Gastroesophageal sphincter (tissue), 4 donors: Measurements from ENCODE around the gene IFITM5. TPM values are rescaled to one million over a fixed set of nuclear protein-coding genes. Genes with fewer than 3 reads are reported as not detected.
"Not testable (repeated sequence)": the region's sequence is repeated elsewhere in the genome, so short reads cannot be mapped to it uniquely, and the experiment has no call there.

Source experiments
- ATAC-seq: fragments of 150-250 bp; one replicate; pipeline ENCODE4 v1.9.1; 2016; ENCODE audit warnings: mild to moderate bottlenecking, moderate library complexity
- H3K27ac ChIP-seq, 4 donors: fragments of 200-600 bp; sonication (generic) in 3 of 4; 1 replicate in 3 of 4; 2 replicates in 1 of 4; pipeline ENCODE4 v1.5.1; 2016 to 2019
- H3K27me3 ChIP-seq: fragments of 200-600 bp; sonication (generic); one replicate; pipeline ENCODE4 v1.5.1; 2019
- H3K36me3 ChIP-seq, 2 donors: fragments of 200-600 bp; sonication (generic); one replicate each; pipeline ENCODE4 v1.5.1; 2019; ENCODE audit warnings: control low read depth in 1 of 2
- H3K4me1 ChIP-seq, 3 donors: fragments of 200-600 bp; sonication (generic); 1 replicate in 2 of 3; 2 replicates in 1 of 3; pipeline ENCODE4 v1.5.1; 2016 to 2019; ENCODE audit warnings: control low read depth in 2 of 3
- H3K4me3 ChIP-seq, 2 donors: fragments of 200-600 bp; sonication (generic); one replicate each; pipeline ENCODE4 v1.5.1; 2019; ENCODE audit warnings: mild to moderate bottlenecking in 1 of 2, moderate library complexity in 1 of 2
- H3K9me3 ChIP-seq, 3 donors: fragments of 200-600 bp; sonication (generic); one replicate each; pipeline ENCODE4 v1.5.1; 2017 to 2019; ENCODE audit warnings: control low read depth in 2 of 3
- CTCF ChIP-seq, 4 experiments: fragments of 200-600 bp in 2 of 4; fragments of 450-650 bp in 2 of 4; sonication (generic) in 1 of 4; IDR thresholded peaks; one replicate each; pipeline ENCODE4 v1.5.1; 2017 to 2019; ENCODE audit warnings: antibody characterized with exemption in 4 of 4, mild to moderate bottlenecking in 2 of 4, moderate library complexity in 2 of 4
- EP300 ChIP-seq: sonication (generic); formaldehyde crosslinking; IDR thresholded peaks from one replicate; pipeline ENCODE4 v1.6.1; 2017; ENCODE audit warnings: antibody characterized with exemption, mild to moderate bottlenecking
- POLR2A ChIP-seq, 2 donors: fragments of 450-650 bp; IDR thresholded peaks; one replicate each; pipeline ENCODE4 v1.6.1; 2017; ENCODE audit warnings: antibody characterized with exemption in 2 of 2, mild to moderate bottlenecking in 2 of 2, moderate library complexity in 1 of 2
- POLR2AphosphoS5 ChIP-seq: sonication (generic); formaldehyde crosslinking; IDR thresholded peaks from one replicate; pipeline ENCODE4 v1.6.1; 2017; ENCODE audit warnings: antibody characterized with exemption
- WGBS, 2 donors: methylation state at CpG; one replicate each; pipeline ENCODE4 v1.1.5; 2018; ENCODE audit warnings: low coverage in 1 of 2; 5-methylcytosine and 5-hydroxymethylcytosine counted together
- total RNA-seq, 4 donors: library from RNA; depleted of rRNA; stranded (reverse); fragments of >200 nt; gene quantifications; one replicate each; pipeline ENCODE4 v1.1.0, GENCODE V29; 2016

The IFITM5 gene
- total RNA-seq, 4 donors from 2014 or later: not detected

GRCh38 chr11:313304-313786 is 14.0 kb upstream of the IFITM5 start:
- Histone ChIP-seq H3K4me1 (peaks cover 0 to 63% (median 17%) of the 10 kb centered on the region in 3 donors), H3K27me3 (peaks cover 17% of the 10 kb centered on the region)
- WGBS, 2 donors: no CpG with 5 or more reads among the region's 8 CpGs

GRCh38 chr11:312092-312816 is 12.9 kb upstream of the IFITM5 start:
- 59 to 73% methylated on average over 6 to 10 of the region's 14 CpGs for WGBS, 2 donors
- Histone ChIP-seq H3K4me1 (peaks cover 0 to 66% (median 14%) of the 10 kb centered on the region in 3 donors), H3K9me3 (no peaks in the 10 kb centered on the region), H3K4me3 (peak overlapping the region in 1 of 2 donors; percentile 44), H3K27me3 (peaks cover 17% of the 10 kb centered on the region), H3K27ac (peak overlapping the region in 3 of 4 donors; percentile 66 to 85 (median 82)), H3K36me3 (peaks cover 0 to 13% of the 10 kb centered on the region in 2 donors)
- no peak for ATAC-seq
- TF ChIP-seq POLR2AphosphoS5 (no peak), CTCF (IDR thresholded peaks at IDR 0.05) (no peak), POLR2A (IDR thresholded peaks at IDR 0.05) (no peak), EP300 (no peak)

More at GRCh38 chr11:313304-313786, 14.0 kb upstream of the IFITM5 start:
- Histone ChIP-seq H3K27ac (peak overlapping the region; percentile 22 to 85 (median 82)), H3K9me3 (no peaks in the 10 kb centered on the region), H3K4me3 (peak overlapping the region in 1 of 2 donors; percentile 56), H3K36me3 (peaks cover 0 to 13% of the 10 kb centered on the region in 2 donors)
- no peak for TF ChIP-seq POLR2A (IDR thresholded peaks at IDR 0.05)
- TF ChIP-seq CTCF (IDR thresholded peaks at IDR 0.05): no peak
- no peak for TF ChIP-seq EP300
- no peak for TF ChIP-seq POLR2AphosphoS5
- no peak for ATAC-seq

GRCh38 chr11:311013-311748 is 11.9 kb upstream of the IFITM5 start:
- Histone ChIP-seq H3K4me1 (peaks cover 0 to 68% (median 21%) of the 10 kb centered on the region in 3 donors), H3K4me3 (peak overlapping the region; percentile 20 to 44)

GRCh38 chr11:309979-310572 is 10.8 kb upstream of the IFITM5 start:
- peaks cover 0 to 66% (median 21%) of the 10 kb centered on the region in 3 donors for H3K4me1 ChIP-seq
- WGBS, 2 donors: 0% methylated on average over 1 of the region's 18 CpGs
- H3K4me3 ChIP-seq: peak overlapping the region; percentile 16 to 58
- not testable (repeated sequence) for H3K36me3 ChIP-seq, H3K9me3 ChIP-seq, H3K27me3 ChIP-seq
- peak; percentile 38 for TF ChIP-seq POLR2AphosphoS5
- H3K27ac ChIP-seq: peak overlapping the region in 3 of 4 donors; percentile 81 to 94 (median 87)
- ATAC-seq: peak; percentile 3

More at GRCh38 chr11:311013-311748, 11.9 kb upstream of the IFITM5 start:
- no CpG with 5 or more reads among the region's 71 CpGs for WGBS, 2 donors
- Histone ChIP-seq H3K36me3 (peaks cover 0 to 13% of the 10 kb centered on the region in 2 donors), H3K27me3 (peaks cover 13% of the 10 kb centered on the region), H3K27ac (peak overlapping the region in 3 of 4 donors; percentile 66 to 85 (median 82))
- peak; percentile 45 for ATAC-seq
- not testable (repeated sequence) for H3K9me3 ChIP-seq

- H3K4me1 ChIP-seq: peaks cover 0 to 73% (median 24%) of the 10 kb centered on the region in 3 donors
- H3K27ac ChIP-seq: peak overlapping the region; percentile 0 to 94 (median 84)
- H3K27me3 ChIP-seq, H3K9me3 ChIP-seq, ATAC-seq, H3K36me3 ChIP-seq: not testable (repeated sequence)
- H3K4me3 ChIP-seq: peak overlapping the region; percentile 16 to 58
- 52 to 69% methylated on average over 10 to 15 of the region's 24 CpGs for WGBS, 2 donors
These were observed 9.7 kb upstream of the IFITM5 start for GRCh38 chr11:308740-309665.
